Lower lobe of right lung (tissue), 2 donors: ENCODE measurements around the gene GARIN1A. TPM values are rescaled to one million over a fixed set of nuclear protein-coding genes. Genes with fewer than 3 reads are reported as not detected.
"Not testable (repeated sequence)": the region's sequence is repeated elsewhere in the genome, so short reads cannot be mapped to it uniquely, and the experiment has no call there.

ENCODE experiments used
- ATAC-seq, 2 donors: fragments of 200-7000 bp; cut with Tn5 transposase; one replicate each; pipeline ENCODE4 v1.9.1; 2020 to 2022; ENCODE audit warnings: mild to moderate bottlenecking in 2 of 2, moderate library complexity in 2 of 2
- DNase-seq: peaks from one replicate; pipeline ENCODE4 v3.0.0-alpha.2; 2020
- H3K27ac ChIP-seq: fragments of 200-600 bp; one replicate; pipeline ENCODE4 v1.8.0; 2022
- H3K27me3 ChIP-seq: fragments of 200-600 bp; one replicate; pipeline ENCODE4 v1.8.0; 2022; ENCODE audit warnings: low read depth
- H3K36me3 ChIP-seq: fragments of 200-600 bp; one replicate; pipeline ENCODE4 v1.8.0; 2022; ENCODE audit warnings: mild to moderate bottlenecking
- H3K4me1 ChIP-seq: fragments of 200-600 bp; one replicate; pipeline ENCODE4 v1.8.0; 2022
- H3K4me3 ChIP-seq: fragments of 200-600 bp; one replicate; pipeline ENCODE4 v1.8.0; 2022; ENCODE audit warnings: mild to moderate bottlenecking
- H3K9me3 ChIP-seq: fragments of 200-600 bp; one replicate; pipeline ENCODE4 v1.8.0; 2022
- intact Hi-C: fragments of 100-400 bp; cut with DNase I; formaldehyde crosslinking; loops from one replicate; pipeline ENCODE4 v1.11.0; 2022
- total RNA-seq: library from RNA; stranded (reverse); fragmentation: NEBNext Ultra II Directional; extraction: Animal tissue kit (Norgen Biotek cat#: 25700); gene quantifications from one replicate; pipeline ENCODE4 v1.2.1, GENCODE V29; 2021
- TF ChIP-seq, protein P1 (sequence below): fragments of 200-600 bp; IDR thresholded peaks from one replicate; pipeline ENCODE4 v1.8.0; 2022; ENCODE audit warnings: antibody characterized with exemption, mild to moderate bottlenecking
- donor health status: DM: no; HTN: yes; CAD: no; lungs with severe emphysema.

GARIN1A gene
- total RNA-seq, 1 donor from 2014 or later, result 3.4 TPM

DNA sequence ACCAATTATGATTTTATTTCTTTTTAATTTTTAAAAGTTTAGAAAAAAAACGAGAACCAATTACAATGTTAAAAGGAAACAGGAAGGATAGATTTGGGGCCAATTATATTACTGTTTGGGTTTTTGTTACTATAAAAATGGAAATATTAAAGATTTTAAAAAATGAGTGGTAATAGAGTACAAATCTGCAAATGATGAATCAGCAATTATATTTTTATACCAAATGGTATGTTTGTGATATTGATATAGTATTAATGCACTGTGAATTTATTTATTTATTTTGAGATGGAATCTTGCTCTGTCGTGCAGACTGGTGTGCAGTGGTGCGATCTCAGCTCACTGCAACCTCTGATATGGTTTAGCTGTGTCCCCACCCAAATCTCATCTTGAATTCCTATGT is 11.5 kb upstream of the GARIN1A start:
- ATAC-seq (no peak), DNase-seq (no peak)
- intact Hi-C loops, result no loop called here
- TF ChIP-seq, protein P1, sequence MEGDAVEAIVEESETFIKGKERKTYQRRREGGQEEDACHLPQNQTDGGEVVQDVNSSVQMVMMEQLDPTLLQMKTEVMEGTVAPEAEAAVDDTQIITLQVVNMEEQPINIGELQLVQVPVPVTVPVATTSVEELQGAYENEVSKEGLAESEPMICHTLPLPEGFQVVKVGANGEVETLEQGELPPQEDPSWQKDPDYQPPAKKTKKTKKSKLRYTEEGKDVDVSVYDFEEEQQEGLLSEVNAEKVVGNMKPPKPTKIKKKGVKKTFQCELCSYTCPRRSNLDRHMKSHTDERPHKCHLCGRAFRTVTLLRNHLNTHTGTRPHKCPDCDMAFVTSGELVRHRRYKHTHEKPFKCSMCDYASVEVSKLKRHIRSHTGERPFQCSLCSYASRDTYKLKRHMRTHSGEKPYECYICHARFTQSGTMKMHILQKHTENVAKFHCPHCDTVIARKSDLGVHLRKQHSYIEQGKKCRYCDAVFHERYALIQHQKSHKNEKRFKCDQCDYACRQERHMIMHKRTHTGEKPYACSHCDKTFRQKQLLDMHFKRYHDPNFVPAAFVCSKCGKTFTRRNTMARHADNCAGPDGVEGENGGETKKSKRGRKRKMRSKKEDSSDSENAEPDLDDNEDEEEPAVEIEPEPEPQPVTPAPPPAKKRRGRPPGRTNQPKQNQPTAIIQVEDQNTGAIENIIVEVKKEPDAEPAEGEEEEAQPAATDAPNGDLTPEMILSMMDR, result no peak
- Histone ChIP-seq H3K4me3 (no peak overlapping the region), H3K27me3 (no peaks in the 10 kb centered on the region), H3K9me3 (peaks cover 12% of the 10 kb centered on the region), H3K27ac (no peak overlapping the region), H3K36me3 (no peaks in the 10 kb centered on the region), H3K4me1 (no peaks in the 10 kb centered on the region)

DNA sequence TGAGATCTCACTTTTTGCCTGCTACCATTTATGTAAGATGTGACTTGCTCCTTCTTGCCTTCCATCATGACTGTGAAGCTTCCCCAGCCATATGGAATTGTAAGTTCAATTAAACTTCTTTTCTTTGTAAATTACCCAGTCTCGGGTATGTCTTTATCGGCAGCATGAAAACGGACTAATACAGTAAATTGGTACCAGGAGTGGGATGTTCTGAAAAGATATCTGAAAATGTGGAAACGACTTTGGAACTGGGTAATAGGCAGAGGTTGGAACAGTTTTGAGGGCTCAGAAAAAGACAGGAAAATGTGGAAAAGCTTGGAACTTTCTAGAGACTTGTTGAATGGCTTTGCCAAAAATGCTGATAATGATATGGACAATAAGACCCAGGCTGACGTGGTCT is 10.6 kb upstream of the GARIN1A start:
- intact Hi-C loops, result no loop called here
- ATAC-seq (no peak), DNase-seq (no peak)
- Histone ChIP-seq H3K9me3 (peaks cover 12% of the 10 kb centered on the region), H3K27ac (no peak overlapping the region), H3K4me1 (no peaks in the 10 kb centered on the region), H3K27me3 (no peaks in the 10 kb centered on the region), H3K36me3 (no peaks in the 10 kb centered on the region), H3K4me3 (no peak overlapping the region)
- TF ChIP-seq, protein P1, result no peak

DNA sequence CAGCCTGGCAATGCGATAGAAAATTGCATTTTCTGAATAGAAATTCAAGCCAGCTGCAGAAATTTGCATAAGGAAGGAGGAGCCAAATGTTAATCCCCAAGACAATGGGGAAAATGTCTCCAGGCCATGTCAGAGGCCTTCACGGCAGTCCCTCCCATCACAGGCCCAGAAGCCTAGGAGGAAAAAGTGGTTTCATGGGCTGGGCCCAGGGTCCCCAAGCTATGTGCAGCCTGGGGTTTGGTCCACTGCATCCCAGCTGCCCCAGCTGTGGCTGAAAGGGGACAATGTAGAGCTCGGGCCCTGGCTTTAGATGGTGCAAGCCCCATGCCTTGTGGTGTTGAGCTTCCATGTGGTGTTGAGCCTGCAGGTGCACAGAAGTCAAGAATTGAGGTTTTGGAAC is 10.0 kb upstream of the GARIN1A start:
- intact Hi-C loops, result no loop called here
- no peak for ATAC-seq
- TF ChIP-seq, protein P1, result no peak

DNA sequence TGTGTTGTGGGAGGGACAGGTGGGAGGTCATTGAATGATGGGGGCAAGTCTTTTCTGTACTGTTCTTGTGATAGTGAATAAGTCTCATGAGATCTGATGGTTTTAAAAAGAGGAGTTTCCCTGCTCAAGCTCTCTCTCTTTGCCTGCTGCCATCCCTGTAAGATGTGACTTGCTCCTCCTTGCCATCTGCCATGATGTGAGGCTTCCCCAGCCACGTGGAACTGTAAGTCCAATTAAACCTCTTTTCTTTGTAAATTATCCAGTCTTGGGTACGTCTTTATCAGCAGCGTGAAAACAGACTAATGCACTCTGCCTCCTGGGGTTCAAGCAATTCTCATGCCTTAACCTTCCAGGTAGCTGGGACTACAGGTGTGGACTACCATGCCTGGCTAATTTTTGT is 8.9 kb upstream of the GARIN1A start:
- H3K9me3 ChIP-seq, result peaks cover 12% of the 10 kb centered on the region
- DNase-seq, H3K4me1 ChIP-seq, H3K36me3 ChIP-seq, H3K27me3 ChIP-seq, H3K4me3 ChIP-seq, ATAC-seq, H3K27ac ChIP-seq, intact Hi-C loops: not testable (repeated sequence)

More for the DNA sequence above, 10.0 kb upstream of the GARIN1A start:
- Histone ChIP-seq H3K4me3 (no peak overlapping the region), H3K27ac (no peak overlapping the region), H3K27me3 (no peaks in the 10 kb centered on the region), H3K9me3 (peaks cover 12% of the 10 kb centered on the region), H3K4me1 (no peaks in the 10 kb centered on the region), H3K36me3 (no peaks in the 10 kb centered on the region)
- DNase-seq, result no peak

DNA sequence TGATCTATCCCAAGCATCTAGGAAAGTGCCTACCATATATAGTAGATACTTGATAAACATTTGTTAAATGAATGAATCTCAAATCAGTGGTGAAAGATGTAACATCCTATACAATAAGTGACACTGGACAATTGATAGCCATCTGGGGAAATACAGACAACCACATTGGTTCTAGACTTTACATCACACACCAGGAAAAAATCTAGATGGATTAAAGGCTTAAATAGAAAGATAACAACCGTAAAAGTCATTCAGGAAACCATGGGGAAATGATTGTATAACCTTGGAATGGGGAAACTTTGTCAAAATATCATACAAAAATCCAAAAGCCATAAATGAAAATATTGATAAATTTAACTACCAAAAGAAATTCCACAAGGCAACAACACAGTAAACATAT is 7.0 kb upstream of the GARIN1A start:
- H3K4me3 ChIP-seq, result no peak overlapping the region
- no peak for ATAC-seq

DNA sequence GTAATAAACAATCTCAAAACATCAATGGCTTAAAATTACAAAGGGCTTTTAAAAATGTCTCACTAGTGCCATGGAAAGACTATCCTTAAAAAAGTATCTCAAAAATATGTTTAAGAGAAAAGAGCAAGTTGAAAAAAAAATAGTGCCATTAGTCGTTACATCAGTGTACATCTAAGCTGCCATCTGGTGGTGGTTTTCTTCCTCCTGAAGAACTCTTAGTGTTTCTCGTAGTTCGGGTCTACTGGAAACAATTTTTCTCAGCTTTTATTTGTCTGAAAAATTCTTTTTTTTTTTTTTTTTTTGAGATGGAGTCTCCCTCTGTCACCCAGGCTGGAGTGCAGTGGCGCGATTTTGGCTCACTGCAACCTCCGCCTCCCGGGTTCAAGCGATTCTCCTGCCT is 5.9 kb upstream of the GARIN1A start:
- ATAC-seq, result no peak
- no peak overlapping the region for H3K4me3 ChIP-seq
- peaks cover 11% of the 10 kb centered on the region for H3K9me3 ChIP-seq
- intact Hi-C loops, result no loop called here
- no peaks in the 10 kb centered on the region for H3K36me3 ChIP-seq
- DNase-seq, result no peak
- no peaks in the 10 kb centered on the region for H3K4me1 ChIP-seq
- H3K27ac ChIP-seq, result no peak overlapping the region
- H3K27me3 ChIP-seq, result no peaks in the 10 kb centered on the region
- TF ChIP-seq, protein P1, result no peak

More for the DNA sequence above, 7.0 kb upstream of the GARIN1A start:
- no peaks in the 10 kb centered on the region for H3K36me3 ChIP-seq
- H3K27me3 ChIP-seq, result no peaks in the 10 kb centered on the region
- TF ChIP-seq, protein P1, result no peak
- H3K27ac ChIP-seq, result no peak overlapping the region
- intact Hi-C loops, result no loop called here
- H3K4me1 ChIP-seq, result no peaks in the 10 kb centered on the region
- H3K9me3 ChIP-seq, result peaks cover 12% of the 10 kb centered on the region
- DNase-seq, result no peak
